ENCODE measurements around the gene FAM83G. TPM values are rescaled to one million over a fixed set of nuclear protein-coding genes. Genes with fewer than 3 reads are reported as not detected.

Gene FAM83G
- total RNA-seq, 1 donor from 2014 or later, result 8.2 TPM

DNA sequence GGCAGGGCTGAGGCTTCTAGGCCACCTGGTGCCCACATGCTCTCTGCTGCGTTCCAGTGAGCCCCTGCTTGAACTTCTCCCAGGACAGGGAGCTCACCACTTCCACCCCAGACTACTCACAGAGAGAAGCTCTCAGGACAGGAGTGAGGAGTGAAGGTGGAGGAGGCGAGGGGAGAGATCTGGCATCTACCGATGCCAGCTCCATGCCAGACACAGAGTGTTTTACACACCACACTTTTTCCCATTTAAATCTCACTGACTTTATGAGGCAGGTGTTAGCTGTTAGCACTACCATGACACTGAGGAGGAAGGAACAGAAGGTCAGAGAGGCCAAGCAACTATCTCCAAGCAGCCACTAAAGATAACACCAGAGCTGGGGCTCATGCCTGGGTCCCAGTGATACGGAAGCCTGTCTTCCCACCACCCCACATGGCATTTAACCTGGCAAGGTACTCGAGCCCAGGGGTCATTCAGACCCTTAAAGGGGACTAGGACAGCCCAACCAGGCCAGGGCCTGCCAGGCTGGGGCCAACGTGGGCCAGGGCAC, 6.8 kb downstream of the FAM83G start:
- peaks cover 9% of the 10 kb centered on the region for H3K36me3 Mint-ChIP-seq (ENCODE audit: low read depth)

DNA sequence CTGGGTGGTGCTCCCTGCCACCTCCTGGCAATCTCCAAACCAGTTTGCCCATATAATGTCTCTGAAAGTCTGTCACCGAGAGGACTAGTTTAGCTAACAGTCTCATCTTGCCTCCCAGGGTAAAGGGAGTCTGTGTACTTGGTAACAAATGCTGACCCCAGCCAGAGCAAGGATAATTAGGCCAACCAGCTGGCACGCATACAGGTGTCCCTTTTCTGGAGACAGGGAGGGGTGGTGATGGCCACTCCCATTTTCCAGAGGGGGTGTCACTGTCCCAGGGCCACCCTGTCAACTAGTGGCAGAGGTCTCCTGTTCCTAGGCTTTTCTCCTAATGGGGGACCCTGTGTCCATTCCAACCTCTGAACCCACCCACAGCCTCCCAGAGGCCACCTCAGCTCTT, 8.1 kb downstream of the FAM83G start:
- DNase-seq (ENCODE audit: low spot score), result no peak
- H3K9me3 Mint-ChIP-seq (ENCODE audit: low read depth), result peaks cover 10% of the 10 kb centered on the region
- H3K4me1 Mint-ChIP-seq (ENCODE audit: low read depth), result peaks cover 2% of the 10 kb centered on the region
- H3K27me3 Mint-ChIP-seq (ENCODE audit: low read depth), result no peaks in the 10 kb centered on the region
- TF ChIP-seq, protein P1, sequence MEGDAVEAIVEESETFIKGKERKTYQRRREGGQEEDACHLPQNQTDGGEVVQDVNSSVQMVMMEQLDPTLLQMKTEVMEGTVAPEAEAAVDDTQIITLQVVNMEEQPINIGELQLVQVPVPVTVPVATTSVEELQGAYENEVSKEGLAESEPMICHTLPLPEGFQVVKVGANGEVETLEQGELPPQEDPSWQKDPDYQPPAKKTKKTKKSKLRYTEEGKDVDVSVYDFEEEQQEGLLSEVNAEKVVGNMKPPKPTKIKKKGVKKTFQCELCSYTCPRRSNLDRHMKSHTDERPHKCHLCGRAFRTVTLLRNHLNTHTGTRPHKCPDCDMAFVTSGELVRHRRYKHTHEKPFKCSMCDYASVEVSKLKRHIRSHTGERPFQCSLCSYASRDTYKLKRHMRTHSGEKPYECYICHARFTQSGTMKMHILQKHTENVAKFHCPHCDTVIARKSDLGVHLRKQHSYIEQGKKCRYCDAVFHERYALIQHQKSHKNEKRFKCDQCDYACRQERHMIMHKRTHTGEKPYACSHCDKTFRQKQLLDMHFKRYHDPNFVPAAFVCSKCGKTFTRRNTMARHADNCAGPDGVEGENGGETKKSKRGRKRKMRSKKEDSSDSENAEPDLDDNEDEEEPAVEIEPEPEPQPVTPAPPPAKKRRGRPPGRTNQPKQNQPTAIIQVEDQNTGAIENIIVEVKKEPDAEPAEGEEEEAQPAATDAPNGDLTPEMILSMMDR (IDR thresholded peaks at IDR 0.05), result no peak
- no peak overlapping the region for H3K27ac Mint-ChIP-seq (ENCODE audit: unreplicated experiment)
- H3K4me3 Mint-ChIP-seq (ENCODE audit: unreplicated experiment), result no peak overlapping the region
- peaks cover 9% of the 10 kb centered on the region for H3K36me3 Mint-ChIP-seq (ENCODE audit: low read depth)

More for the DNA sequence above, 6.8 kb downstream of the FAM83G start:
- TF ChIP-seq, protein P1 (IDR thresholded peaks at IDR 0.05), result no peak
- Mint-ChIP-seq H3K4me1 (ENCODE audit: low read depth) (peaks cover 11% of the 10 kb centered on the region), H3K4me3 (ENCODE audit: unreplicated experiment) (no peak overlapping the region), H3K27me3 (ENCODE audit: low read depth) (no peaks in the 10 kb centered on the region), H3K9me3 (ENCODE audit: low read depth) (peaks cover 10% of the 10 kb centered on the region), H3K27ac (ENCODE audit: unreplicated experiment) (no peak overlapping the region)
- DNase-seq (ENCODE audit: low spot score), result no peak

DNA sequence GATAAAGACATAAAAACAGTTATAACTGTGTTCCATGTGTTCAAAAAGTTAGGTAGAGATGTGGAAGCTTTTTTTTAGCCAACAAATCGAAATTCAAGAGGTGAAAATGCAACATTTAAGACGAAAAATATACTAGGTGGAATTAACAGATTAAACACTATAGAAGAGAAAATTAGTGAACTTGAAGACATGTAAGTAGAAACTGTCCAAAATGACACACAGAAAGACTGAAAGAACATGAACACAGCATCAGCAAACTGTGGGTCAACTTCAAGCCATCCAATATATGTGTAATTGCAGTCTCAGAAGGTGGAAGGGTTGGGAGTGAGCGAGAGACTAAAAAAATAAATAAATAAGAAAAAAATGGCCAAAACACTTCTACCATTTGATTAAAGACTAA, 9.3 kb downstream of the FAM83G start:
- TF ChIP-seq, protein P1 (IDR thresholded peaks at IDR 0.05), result no peak
- Mint-ChIP-seq H3K27me3 (ENCODE audit: low read depth) (no peaks in the 10 kb centered on the region), H3K4me1 (ENCODE audit: low read depth) (no peaks in the 10 kb centered on the region), H3K36me3 (ENCODE audit: low read depth) (peaks cover 9% of the 10 kb centered on the region), H3K4me3 (ENCODE audit: unreplicated experiment) (no peak overlapping the region), H3K27ac (ENCODE audit: unreplicated experiment) (no peak overlapping the region), H3K9me3 (ENCODE audit: low read depth) (peaks cover 10% of the 10 kb centered on the region)
- DNase-seq (ENCODE audit: low spot score), result no peak

DNA sequence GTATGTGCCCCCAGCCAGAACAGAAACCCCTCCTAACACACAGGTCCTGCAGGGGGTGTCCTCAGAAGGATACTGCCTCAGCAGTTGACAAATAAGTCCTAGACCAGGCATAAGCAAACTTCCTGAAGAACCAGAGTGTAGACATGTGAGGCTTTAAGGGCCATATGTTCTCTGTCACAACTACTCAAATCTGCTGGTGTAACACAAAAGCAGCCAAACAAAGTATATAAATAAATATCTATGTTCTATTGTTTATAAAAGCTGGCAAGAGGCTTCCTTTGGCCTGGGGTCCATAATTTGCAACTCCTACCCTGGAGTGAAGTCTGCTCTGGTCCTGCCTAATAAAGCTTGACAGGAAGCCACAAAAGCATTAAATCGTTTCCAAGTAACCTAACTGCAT, 9.9 kb downstream of the FAM83G start:
- H3K4me1 Mint-ChIP-seq (ENCODE audit: low read depth), result no peaks in the 10 kb centered on the region
- no peak overlapping the region for H3K27ac Mint-ChIP-seq (ENCODE audit: unreplicated experiment)
- no peaks in the 10 kb centered on the region for H3K27me3 Mint-ChIP-seq (ENCODE audit: low read depth)
- H3K9me3 Mint-ChIP-seq (ENCODE audit: low read depth), result peaks cover 10% of the 10 kb centered on the region
- TF ChIP-seq, protein P1 (IDR thresholded peaks at IDR 0.05), result no peak
- no peak overlapping the region for H3K4me3 Mint-ChIP-seq (ENCODE audit: unreplicated experiment)
- no peak for DNase-seq (ENCODE audit: low spot score)
- H3K36me3 Mint-ChIP-seq (ENCODE audit: low read depth), result peaks cover 9% of the 10 kb centered on the region

DNA sequence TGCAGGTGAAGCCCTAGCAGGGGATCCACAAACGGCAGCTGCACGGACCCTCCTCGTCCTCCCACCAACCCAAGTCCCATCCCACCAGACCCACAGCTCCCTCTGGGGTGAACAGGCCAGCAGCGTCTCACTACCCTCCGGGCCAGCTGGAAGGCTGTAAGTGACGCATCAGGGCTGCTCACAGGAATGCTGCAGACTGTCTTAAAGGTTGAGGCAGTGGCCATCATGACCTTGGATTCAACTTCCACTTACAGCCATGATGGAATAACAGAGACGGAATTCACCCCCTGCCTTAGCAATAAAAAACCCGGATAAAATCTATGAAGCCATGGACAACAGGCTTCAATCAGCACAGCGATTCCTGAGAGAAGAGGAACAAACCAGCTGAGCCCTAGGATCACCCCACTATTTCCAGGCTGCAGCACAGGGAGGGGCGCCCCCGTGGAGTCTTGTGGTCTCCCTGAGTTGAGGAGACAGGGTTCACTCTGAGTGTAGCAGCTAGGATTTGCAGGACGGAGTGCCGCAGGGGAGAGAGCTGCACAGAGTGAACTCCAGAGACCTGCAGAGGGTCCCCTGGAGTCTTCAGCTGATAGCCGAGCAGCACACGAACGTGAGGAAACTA, 10.5 kb downstream of the FAM83G start:
- no peaks in the 10 kb centered on the region for H3K27me3 Mint-ChIP-seq (ENCODE audit: low read depth)
- H3K4me3 Mint-ChIP-seq (ENCODE audit: unreplicated experiment), result no peak overlapping the region
- no peak for DNase-seq (ENCODE audit: low spot score)
- H3K9me3 Mint-ChIP-seq (ENCODE audit: low read depth), result peaks cover 10% of the 10 kb centered on the region
- H3K4me1 Mint-ChIP-seq (ENCODE audit: low read depth), result no peaks in the 10 kb centered on the region
- peaks cover 9% of the 10 kb centered on the region for H3K36me3 Mint-ChIP-seq (ENCODE audit: low read depth)
- TF ChIP-seq, protein P1 (IDR thresholded peaks at IDR 0.05), result no peak
- no peak overlapping the region for H3K27ac Mint-ChIP-seq (ENCODE audit: unreplicated experiment)

All from chondrocyte (in vitro differentiated cells).